SH-SY5Y (cell line): ENCODE data around the gene HOXA4.

Source experiments
- GATA2 ChIP-seq: IDR thresholded peaks from 2 replicates; pipeline ENCODE4 v1.6.1; 2011; ENCODE audit warnings: mild to moderate bottlenecking, low read depth, low read length
- GATA3 ChIP-seq: IDR thresholded peaks from 2 replicates; pipeline ENCODE4 v1.6.1; 2011; ENCODE audit warnings: low read depth, mild to moderate bottlenecking, low read length, moderate library complexity

DNA sequence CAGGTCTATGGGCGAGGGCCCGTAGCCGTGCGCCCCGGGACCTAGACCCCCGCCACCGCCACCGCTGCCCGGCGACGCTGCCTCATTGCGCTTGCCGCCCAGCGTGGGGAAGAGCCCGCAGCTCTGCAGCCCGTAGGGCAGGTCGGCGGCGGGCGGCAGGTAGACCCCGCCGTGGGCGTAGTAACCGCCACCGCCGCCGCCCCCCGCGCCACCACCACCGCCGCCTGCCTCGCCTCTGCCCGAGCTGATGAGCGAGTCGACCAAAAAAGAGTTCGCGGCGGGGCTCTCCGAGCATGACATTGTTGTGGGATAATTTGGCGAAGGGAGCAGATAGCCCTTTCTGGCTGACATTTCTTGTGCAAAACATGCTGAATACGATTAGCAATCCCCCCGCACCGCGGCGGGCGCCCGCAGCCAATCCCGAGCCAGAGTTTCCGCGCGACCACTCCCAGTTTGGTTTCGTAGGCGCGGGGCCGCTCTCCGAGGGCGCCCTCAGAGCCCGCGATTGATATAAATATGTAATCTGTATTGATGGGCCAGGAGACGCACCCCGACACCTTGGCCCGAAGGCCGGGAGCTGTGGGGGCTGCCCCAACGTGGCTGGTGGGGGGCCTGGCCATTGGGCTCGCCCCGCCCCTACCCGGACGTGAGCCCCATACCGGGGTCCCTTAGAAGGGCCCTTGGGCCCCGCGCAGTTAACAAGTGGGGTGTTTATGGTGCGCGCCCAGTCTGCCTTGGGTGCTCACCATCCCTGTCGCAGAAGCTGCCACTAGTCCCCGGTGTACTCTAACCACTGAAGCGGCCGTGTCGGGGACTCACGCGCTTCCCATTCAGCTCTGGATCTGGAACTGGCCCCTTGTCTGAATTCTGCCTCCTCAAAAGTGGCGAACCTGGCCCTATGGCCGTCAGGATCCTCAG lies 43.7 kb upstream of the HOXA4 start, which contains the start of gene HOXA10:
- TF ChIP-seq GATA2 (no peak), GATA3 (no peak)
